Astrocyte of the hippocampus (primary cell): ENCODE data around the gene MMP28.
A peak's percentile ranks its signal among the peaks of the same experiment; 100 is the strongest.

Experiments
- DNase-seq: peaks from one replicate; pipeline ENCODE4 v3.0.0; 2011; ENCODE audit warnings: low read depth, low spot score

MMP28 gene

GRCh38 chr17:35799942-35800341 is 4.5 kb upstream of the MMP28 start:
- DNase-seq: peak; percentile 95

GRCh38 chr17:35797918-35798317 is 2.5 kb upstream of the MMP28 start:
- no peak for DNase-seq

GRCh38 chr17:35797370-35797769 is 1.9 kb upstream of the MMP28 start:
- DNase-seq: no peak

- no peak for DNase-seq
Measured at GRCh38 chr17:35796942-35797341, 1.5 kb upstream of the MMP28 start.

- DNase-seq: no peak
Measured at GRCh38 chr17:35795871-35796265, 427 bp upstream of the MMP28 start.

- DNase-seq: no peak
Measured at GRCh38 chr17:35793257-35793656, 2.2 kb downstream of the MMP28 start.

- DNase-seq: no peak
Measured at GRCh38 chr17:35791681-35792350, 3.6 kb downstream of the MMP28 start.

- no peak for DNase-seq
Measured at GRCh38 chr17:35790841-35791240, 4.6 kb downstream of the MMP28 start.

GRCh38 chr17:35788477-35789368 is 6.7 kb downstream of the MMP28 start:
- DNase-seq: peak; percentile 74

GRCh38 chr17:35786941-35787432 is 8.5 kb downstream of the MMP28 start:
- DNase-seq: no peak

- no peak for DNase-seq
Measured at GRCh38 chr17:35784895-35785294, 10.5 kb downstream of the MMP28 start.

- DNase-seq: no peak
Measured at GRCh38 chr17:35780950-35781349, 14.5 kb downstream of the MMP28 start.

- DNase-seq: no peak
Measured at GRCh38 chr17:35778641-35779196, 16.7 kb downstream of the MMP28 start.

- peak; percentile 15 for DNase-seq
Measured at GRCh38 chr17:35775583-35775982, 19.9 kb downstream of the MMP28 start.

- peak; percentile 42 for DNase-seq
Measured at GRCh38 chr17:35775039-35775438, 20.4 kb downstream of the MMP28 start.

GRCh38 chr17:35774499-35774898 is 20.9 kb downstream of the MMP28 start:
- peak; percentile 94 for DNase-seq

- peak; percentile 45 for DNase-seq
Measured at GRCh38 chr17:35773679-35774425, 21.6 kb downstream of the MMP28 start.

- DNase-seq: no peak
Measured at GRCh38 chr17:35773129-35773528, 22.3 kb downstream of the MMP28 start.

GRCh38 chr17:35769895-35770486 is 25.4 kb downstream of the MMP28 start:
- DNase-seq: no peak

GRCh38 chr17:35768797-35769196 is 26.6 kb downstream of the MMP28 start:
- no peak for DNase-seq

GRCh38 chr17:35766903-35767510 is 28.4 kb downstream of the MMP28 start:
- DNase-seq: peak; percentile 73
